GM21367 (cell line): ENCODE measurements around the gene DOK5.

Experiments used
- ATAC-seq: cut with Tn5 transposase; IDR thresholded peaks from one replicate; pipeline ENCODE4 v1.9.1; 2021; ENCODE audit not compliant: unreplicated experiment

Gene DOK5

DNA sequence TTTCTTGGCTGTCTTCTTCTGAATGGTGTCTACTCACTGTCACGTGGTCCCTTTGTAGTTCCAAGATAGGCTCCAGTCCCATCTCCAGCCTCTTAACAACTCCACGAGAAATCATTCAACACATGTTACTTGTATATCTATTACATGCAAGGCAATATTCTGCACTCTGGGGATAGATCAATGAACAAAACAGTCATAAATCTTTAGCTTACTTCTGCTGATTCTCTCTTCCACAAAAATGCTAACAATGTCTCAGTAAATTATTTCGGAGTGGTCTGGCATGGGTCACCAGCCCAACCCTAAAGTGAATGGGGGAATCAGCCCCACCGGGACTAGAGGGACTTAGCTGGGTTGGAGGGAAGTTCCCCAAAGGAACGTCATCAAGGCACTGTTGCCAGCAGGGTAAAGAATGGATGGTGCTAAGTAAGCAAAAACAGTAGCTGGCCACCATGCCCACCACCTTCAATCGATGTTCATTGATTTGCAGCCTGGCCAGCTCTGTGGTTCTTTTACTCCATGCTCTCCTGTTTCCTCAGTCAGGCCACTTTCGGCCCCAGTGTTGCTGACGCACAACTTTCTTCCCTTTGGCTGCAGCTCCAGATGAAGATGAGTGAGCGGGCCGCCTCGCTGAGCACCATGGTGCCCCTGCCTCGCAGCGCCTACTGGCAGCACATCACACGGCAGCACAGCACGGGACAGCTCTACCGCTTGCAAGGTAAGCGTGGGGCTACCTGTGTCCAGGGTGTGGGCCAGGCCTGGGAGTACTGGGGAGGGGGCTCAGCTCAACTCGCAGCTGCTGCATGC is 167.7 kb downstream of the DOK5 start:
- no peak for ATAC-seq

DNA sequence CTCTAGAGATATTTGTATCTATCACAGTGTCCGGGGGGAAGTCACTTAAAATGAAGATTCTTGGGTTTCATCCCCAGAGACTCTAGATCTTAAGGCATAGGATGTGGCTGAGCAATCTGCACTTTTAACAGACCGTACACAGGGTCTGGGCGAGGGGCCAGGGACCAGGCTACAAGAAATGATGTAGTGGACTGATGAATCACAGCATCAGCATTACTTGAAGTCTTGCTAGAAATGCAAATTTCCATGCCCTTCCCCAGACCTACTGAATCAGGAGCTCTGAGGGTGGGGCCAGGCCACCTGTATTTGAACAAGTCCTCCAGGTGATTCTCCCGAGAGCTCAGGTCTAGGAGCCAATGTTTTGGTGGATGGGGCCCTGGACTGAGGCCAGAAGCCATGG is 168.4 kb downstream of the DOK5 start:
- ATAC-seq, result no peak

DNA sequence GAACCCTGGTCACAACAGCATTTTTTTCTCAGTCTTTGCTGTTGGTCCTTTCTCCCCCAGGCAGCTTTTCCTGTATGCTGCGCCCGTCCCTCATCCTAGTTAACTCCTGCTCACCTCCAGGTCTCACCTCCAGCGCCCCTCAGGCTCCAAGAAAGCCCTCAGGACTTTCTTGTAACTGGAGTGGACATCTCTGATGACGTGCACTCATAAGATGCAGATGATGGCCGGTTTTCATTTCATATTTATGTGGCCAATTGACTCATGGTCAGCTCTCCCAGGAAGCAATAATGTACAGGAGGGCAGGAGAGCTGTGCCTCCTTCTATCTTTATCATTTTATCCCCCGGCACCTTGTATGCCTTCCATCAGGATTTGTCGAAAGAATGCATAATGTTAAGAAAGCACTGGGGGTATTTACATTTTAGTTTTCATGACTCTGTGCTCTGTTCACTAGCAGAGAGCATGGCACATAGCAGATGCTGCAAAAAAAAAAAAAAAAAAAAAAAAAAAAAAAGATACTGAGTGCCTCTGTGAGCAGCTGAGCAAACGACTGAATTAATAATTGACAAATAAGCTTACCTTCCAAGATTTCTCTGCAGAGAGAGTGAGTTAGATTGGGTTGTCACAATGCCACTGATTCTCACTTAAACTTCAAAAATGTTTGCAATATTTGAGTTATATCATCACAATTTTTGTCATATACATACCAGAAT is 170.2 kb downstream of the DOK5 start:
- ATAC-seq, result no peak

DNA sequence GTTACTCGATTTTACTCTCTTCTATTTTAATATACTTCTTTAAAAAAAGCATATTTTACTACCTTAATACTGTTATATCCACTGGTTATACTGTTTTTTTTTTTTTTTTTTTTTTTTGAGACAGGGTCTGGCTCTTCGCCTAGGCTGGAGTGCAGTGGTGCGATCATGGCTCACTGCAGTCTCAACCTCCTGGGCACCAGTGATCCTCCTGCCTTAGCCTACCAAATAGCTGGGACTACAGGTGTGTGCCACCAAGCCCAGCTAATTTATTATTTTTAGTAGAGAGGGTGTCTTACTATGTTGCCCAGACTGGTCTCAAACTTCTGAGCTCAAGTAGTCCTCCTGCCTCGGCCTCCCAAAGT is 170.7 kb downstream of the DOK5 start:
- ATAC-seq, result no peak

DNA sequence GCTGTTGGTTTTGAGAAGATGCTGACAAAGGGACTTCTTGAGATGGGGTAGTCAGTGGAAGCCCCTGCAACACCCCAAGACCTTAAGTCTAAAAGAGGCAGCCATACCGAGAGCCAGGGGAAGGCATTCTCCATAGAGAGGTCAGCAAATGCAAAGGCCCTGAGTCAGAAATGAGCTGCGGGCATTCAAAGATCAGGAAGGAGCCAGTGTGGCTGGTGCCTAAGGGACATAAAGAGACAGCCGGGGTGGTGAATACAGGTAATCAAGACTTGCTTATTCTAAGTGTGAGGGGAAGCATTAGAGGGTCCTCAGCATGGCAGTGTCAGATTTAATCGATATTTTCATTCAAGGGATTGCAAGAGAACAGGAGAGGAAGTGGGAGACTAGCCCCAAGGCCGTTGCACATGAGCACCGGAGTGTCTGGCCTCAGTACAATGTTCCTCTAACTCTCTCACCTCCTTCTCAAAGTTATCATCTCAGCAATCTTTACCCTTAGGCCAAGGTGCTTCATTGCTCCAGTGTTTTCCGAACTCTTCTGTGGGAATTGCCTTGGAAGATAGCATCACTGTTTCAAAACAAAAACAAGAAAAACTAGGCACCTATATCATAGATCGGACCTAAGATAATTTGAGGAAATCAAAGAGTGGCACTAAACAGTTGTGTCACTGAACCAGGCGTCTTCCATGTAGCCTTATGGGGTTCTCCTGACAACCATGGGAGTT is 173.2 kb downstream of the DOK5 start:
- ATAC-seq, result no peak

DNA sequence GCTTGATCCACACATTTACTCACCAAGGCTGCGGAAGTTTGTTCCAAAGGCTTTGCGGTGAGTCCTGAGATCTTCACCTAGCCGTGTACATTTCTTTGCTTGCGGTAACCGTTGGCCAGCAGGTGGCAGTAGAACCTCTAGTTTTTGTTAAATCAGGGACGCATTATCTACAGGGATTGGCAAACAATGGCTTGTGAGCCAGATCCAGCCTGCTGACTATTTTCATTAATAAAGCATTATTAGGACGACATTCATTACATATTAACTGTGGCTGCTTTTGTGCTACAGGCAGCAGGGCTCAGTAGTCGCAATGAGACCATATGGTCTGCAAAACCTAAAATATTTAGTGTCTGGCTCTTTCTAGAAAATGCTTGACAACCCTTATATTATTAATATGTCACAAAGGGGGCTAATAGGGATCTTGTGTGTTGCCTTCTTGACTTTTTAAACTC is 174.1 kb downstream of the DOK5 start:
- no peak for ATAC-seq

DNA sequence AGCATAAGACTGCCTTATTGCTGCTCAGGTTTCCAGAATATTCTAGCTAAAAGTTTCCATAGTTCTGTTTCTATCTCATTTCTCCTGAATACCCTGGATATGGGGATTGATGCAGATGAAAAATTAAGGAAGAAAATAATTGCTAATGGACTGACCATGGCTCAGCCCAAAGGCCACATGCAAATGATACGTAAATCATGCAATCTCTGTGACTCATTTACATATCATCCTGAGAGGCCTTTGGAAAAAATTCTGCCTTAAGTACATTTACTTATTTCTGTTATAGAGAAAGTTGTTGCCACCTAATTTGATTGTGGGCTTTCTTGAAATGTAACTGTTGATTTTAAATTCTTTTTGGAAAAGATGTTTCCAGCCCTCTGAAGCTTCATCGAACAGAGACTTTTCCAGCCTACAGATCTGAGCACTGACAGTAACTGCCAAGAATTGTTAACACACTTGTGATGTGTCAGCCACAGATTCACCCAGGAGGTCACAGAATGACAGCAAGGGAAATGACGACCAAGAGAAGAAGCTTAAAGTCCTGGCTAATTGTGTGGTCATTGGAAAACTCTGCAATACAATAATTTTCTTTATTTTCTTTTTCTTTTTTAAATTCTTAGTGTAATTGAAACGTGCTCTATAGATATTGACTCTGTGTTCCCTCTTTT is 174.8 kb downstream of the DOK5 start:
- ATAC-seq, result no peak

DNA sequence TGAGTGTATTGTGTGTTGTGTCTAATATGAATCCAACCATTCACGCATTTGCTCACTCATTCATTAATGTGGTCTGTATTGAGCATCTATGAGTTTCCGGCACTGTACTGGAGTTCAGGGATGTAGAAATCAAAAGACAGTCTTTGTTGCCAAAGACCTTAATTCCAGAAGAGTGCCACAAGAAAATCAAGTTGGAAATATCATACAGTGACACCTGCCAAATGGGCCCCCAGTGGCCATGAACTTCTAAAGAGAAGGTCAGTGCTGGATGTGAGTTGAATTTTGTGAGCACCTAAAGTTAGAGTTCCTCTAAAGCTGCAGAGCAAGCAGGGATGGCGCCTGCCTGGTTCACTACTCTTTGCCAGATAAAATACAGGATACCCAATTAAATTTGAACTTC is 175.9 kb downstream of the DOK5 start:
- ATAC-seq, result no peak

DNA sequence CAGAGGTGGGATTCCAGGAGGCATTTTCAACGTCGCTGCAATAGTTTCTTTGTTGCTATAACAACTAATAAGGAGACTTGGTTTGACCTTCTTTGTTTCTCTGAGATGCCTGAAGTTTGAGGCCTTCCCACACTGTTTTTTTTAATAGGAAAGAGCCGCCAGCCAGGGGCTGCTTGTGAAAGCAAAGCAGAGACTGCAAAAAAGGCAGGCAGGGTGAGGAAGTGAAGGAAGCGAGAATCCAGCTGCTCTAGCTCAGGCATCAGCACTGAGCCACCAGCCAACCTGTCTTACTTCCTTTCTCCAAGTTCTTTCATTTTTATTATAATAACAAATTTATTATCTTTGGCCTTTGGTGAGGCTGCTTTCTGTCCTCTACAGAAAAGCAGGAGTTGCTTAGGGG is 179.1 kb downstream of the DOK5 start:
- ATAC-seq, result no peak

DNA sequence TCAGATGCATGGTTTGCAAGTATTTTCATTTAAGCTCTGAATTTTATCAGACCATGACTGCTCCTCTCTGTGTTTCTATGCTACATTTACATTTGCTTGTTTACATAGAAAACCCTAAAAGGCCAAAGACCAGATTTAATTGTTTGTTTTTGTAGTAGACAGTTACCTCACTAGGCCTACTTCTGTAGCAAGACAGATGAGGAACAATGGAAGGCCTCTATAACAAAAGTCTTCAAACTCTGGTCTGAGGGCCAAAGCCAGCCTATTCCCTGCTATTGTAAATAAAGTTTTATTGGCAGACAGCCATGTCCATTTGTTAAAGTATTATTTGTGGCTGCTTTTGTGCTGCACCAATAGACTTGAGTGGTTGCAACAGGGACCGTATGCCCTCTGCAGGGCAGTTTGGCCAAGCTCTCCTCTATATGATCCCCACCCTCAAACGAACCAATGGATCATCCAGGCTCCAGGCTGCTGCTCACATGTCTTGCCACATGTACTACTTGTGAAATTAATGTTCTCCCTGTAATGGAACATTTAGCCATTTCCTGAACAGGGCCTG is 182.0 kb downstream of the DOK5 start:
- ATAC-seq, result no peak

DNA sequence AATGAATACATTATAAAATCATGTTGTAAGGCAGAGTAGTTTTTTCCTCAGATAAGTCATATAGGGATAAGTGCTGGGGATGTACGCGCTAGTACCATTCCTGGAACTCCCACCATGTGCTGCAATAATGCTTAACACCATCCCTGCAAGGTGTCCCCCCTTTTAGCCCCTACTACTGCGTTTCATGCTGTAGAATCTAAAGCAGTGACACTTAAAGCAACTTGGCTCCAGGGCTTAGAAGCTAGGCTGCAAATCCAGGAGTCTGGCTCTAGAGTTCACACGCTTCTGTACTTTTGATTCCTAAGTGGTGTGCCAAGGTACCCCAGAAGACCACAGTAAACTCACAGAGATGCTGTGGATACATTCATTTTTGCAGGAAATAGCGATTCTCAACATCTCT is 183.1 kb downstream of the DOK5 start:
- ATAC-seq, result no peak

DNA sequence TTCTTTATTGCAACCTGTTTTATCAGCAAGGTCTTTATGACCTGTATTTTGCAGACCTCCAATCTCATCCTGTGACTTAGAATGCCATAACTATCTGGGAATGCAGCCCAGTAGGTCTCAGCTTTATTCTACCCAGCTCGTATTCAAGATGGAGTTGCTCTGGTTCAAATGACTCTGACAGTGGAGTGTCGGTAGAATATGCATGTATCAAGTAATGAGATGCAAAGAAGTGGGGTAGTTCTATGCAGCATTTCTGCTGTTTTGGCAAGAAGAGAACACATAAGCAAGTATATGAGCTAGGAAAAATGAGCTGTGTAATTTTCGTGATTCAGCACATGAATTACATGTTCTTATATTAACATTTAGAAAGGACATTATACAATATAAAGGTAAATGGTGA is 185.9 kb downstream of the DOK5 start:
- no peak for ATAC-seq

DNA sequence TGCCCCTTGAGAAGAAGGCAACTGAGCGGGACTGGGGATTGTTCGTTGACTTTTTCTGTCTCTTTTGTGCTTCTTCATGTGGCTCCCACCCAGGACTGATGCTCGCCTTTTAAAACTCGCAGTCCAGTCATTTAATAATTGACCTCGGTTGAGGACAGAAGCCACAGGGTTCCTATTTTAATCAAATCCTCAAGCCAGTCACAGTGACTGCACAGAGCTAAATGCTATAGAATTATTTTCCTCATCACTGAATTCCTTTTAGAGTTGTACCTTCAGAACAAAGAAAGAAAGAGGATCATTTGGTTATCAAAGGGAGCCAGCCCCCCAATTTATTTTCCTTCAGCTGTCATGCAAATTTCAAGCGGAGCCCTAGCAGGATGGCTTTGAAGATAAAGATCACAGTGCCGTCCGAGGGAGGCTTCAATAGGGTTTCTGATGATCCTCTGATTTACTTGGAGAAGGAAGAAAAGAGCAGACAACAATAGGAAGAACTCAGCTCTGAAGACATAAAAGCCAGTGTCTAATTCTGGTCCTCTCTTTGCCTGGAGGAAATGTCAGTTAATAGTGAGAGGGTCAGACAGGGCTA is 186.6 kb downstream of the DOK5 start:
- ATAC-seq, result no peak

DNA sequence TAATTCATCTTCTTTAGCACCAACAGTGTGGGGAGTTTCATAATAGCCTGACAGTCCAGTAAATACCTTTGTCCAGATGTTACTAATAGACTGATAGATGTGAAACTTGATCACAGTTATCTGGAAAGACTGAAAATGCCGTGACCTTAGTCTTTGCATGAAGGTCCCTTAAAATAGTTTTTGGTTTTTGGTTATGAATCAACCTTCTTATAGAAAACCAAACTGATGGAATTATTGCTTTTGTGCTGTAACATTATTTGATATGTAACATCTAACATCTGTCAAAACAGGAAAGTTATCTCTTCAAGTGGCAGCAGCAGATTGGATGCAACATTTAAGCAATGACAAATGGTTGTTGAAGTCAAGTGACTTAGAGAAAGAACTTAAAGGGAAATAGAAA is 190.4 kb downstream of the DOK5 start:
- ATAC-seq, result no peak

DNA sequence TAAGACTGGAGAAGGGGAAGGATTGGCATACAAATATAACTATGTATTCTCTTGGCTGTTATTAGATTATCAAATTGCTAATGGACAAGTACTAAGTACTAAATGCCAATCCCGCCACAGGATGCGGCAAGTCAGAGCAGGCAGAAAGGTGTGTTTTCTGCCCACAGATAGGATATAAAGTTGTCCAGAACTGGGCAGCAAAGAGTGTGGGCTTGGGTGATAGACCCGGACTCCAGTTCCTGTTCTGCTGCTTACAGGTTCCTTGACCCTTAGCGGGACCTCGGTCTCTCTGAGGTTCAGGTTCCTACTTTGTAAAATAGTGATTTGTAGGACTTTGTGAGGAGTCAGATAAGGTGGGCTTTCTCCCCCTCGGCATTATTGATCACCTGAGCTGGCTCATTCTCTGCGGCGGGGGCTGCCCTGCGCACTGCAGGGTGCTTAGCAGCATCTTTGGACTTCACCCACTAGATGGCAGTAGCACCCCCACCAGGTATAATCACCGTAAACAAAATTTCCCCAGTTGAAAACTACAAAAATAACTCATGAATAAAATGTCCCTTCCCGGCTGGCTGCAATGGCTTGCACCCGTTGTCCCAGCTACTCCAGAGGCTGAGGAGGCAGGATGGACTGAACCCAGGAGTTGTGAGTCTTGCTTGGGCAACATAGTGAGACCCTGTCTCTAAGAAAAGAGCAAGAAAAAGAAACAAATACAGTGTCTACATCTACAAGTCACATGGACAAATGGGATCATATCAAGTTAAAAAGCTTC is 193.1 kb downstream of the DOK5 start:
- peak; percentile 83 for ATAC-seq

DNA sequence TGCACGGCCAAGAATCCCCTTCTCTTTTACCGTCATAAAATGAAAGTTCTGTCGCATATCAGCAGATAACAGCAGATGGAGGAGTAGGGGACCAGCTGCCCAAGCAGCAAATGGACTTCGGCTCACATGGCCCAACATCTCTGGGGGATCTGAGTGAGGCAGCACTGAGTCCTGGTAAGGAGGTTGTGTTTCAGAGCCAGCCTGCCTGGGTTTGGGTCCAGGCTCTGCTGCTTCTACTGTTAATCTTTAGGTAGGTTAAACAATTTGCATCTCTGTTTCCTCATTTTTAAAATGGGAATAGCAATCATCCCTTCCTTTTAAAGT is 193.6 kb downstream of the DOK5 start:
- ATAC-seq, result no peak

DNA sequence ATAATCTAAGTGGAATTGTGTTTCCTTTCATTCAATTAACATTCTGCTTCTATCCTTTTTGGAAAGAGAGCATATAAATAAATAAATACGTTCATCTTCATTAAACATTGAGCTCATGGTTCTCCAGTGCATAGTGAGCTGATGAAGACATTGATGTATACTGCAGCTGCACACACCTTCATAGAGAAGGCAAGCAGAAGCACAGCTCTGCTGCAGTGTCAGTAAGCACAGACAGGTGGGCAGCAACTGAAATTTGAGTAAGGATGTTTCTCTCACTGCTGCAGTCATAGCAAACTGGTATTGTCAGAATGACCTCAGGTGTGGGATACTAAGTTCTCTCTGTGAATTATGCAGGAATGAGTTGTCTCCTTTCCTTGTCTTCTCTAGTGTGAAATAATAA is 202.9 kb downstream of the DOK5 start:
- ATAC-seq, result no peak

DNA sequence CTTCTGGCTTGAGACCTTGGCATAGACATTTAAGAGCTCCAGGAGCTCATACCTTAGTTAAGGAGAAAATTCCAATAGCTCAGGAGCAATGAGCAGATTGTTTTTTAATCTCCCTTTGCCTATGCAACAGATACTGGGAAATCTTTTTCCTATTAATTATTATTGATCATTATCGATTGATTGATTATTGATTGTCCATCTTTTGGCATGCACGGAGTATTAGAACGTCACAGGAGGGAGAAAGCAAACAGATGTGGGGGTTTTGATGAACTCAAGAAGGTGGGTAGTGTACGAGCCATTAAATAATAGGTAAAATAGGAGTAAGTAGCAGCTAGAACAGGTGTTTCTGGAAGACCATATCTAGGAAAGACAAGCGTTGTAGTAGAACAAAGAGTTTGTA is 205.0 kb downstream of the DOK5 start:
- no peak for ATAC-seq

DNA sequence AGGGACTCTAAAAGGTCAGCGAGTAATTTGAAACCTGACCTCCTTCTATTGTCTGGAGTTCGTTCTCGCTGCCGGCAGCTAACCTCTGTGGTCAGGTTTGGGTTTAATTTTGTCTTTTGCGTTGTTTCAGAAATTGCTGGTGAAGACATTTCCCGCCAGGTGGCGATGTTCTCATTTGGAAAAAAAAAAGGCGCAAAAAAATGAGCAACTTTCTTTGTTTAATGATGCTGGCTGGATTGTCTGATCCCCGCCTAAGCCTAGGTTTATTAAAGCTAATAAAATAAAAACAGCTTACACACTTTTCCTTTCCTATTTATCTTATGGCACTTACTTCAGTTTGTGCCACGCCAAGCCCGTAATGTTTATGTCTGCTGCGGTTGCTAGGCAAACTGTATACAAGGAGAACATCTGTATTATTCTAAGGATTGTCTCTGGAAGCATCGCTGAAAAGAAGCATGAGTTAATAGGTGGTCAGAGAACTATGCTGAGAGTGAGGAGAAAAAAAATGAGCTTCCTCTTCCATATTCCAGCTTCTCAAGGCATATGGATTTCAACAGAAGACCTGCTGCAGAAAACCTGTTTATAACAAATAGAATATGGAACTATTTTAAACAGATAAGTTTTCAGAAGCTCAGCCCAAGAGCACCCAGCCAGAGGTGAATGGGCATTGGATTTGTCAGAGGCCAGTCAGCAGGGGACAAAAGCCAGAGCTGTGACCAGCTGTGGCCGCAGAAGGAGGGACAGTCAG is 205.7 kb downstream of the DOK5 start:
- no peak for ATAC-seq

DNA sequence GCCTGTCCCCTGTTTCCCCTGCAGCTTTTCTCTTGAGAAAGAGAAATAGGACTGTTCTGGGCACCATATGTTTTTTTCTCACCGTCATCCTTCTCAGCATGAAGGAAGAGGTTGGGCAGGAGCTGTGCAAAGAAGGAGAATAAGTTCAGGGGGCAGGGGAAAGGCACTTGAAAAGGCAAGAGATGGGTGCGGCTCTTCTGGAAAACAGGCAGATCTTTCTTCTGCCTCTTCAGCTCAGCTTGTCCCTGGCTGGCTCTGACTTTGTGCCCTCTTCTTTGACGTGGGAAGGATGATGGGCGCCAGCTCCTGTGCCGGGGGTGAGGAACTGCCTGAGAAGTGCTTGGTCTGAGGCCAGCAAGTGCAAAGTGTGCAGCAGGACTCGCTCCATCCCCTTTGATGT is 206.5 kb downstream of the DOK5 start:
- ATAC-seq, result no peak
